CD4-positive, alpha-beta T cell (primary cell): Measurements from ENCODE around the gene PLXNA2. TPM values are rescaled to one million over a fixed set of nuclear protein-coding genes. Genes with fewer than 3 reads are reported as not detected.

Experiments
- ATAC-seq: fragments of 200-7000 bp; cut with Tn5 transposase; one replicate; pipeline ENCODE4 v1.10.0; 2022; ENCODE audit warnings: mild to moderate bottlenecking; ENCODE audit not compliant: poor library complexity
- CTCF ChIA-PET: fragments of 350-600 bp; sonication (Branson Sonifier 250); formaldehyde crosslinking; loops from one replicate; lab custom pipeline; 2021; ENCODE audit warnings: antibody characterized with exemption, inconsistent platforms; lab: Charles Lee
- POLR2A ChIA-PET: fragments of 350-600 bp; sonication (Branson Sonifier 250); formaldehyde crosslinking; loops from one replicate; lab custom pipeline; 2021; ENCODE audit warnings: antibody characterized with exemption, inconsistent platforms; lab: Charles Lee
- DNase-seq, 14 experiments: peaks; one replicate each; pipeline ENCODE4 v3.0.0-alpha.2; 2013 to 2020; ENCODE audit warnings: mixed read lengths in 2 of 14
- H3K27ac ChIP-seq, 2 donors: one replicate each; pipeline versions ENCODE4 v1.5.1 to v1.7.0; 2013; ENCODE audit warnings: low read length in 2 of 2, low read depth in 1 of 2, mild to moderate bottlenecking in 1 of 2
- H3K27me3 ChIP-seq, 2 experiments: 1 replicate in 1 of 2; 2 replicates in 1 of 2; pipeline versions ENCODE4 v1.6.1 to v1.7.0; 2013; ENCODE audit warnings: low read length in 2 of 2, control low read depth in 1 of 2, mild to moderate bottlenecking in 1 of 2, moderate library complexity in 1 of 2; ENCODE audit not compliant: insufficient read depth in 2 of 2, control insufficient read depth in 1 of 2
- H3K36me3 ChIP-seq: one replicate; pipeline ENCODE4 v1.6.1; 2013; ENCODE audit warnings: low read length, control low read depth; ENCODE audit not compliant: insufficient read depth
- H3K4me1 ChIP-seq: one replicate; pipeline ENCODE4 v1.6.1; 2013; ENCODE audit warnings: low read length, control low read depth; ENCODE audit not compliant: insufficient read depth
- H3K4me3 ChIP-seq: one replicate; pipeline ENCODE4 v1.5.1; 2013; ENCODE audit warnings: mild to moderate bottlenecking, low read length, moderate library complexity
- H3K9me3 ChIP-seq, 2 experiments: 1 replicate in 1 of 2; 2 replicates in 1 of 2; pipeline versions ENCODE4 v1.6.1 to v1.7.0; 2013; ENCODE audit warnings: low read length in 2 of 2, mild to moderate bottlenecking in 2 of 2, control low read depth in 1 of 2, moderate library complexity in 1 of 2; ENCODE audit not compliant: control insufficient read depth in 1 of 2, insufficient read depth in 1 of 2
- H3K27ac Mint-ChIP-seq: one replicate; pipeline ENCODE4 v1.8.0; 2020; ENCODE audit warnings: mixed read lengths
- H3K27me3 Mint-ChIP-seq: one replicate; pipeline ENCODE4 v1.8.0; 2021; ENCODE audit warnings: mixed read lengths
- H3K36me3 Mint-ChIP-seq: one replicate; pipeline ENCODE4 v1.8.0; 2021; ENCODE audit warnings: low read depth, mixed read lengths
- H3K4me1 Mint-ChIP-seq: one replicate; pipeline ENCODE4 v1.8.0; 2021; ENCODE audit warnings: low read depth, mixed read lengths
- H3K4me3 Mint-ChIP-seq: one replicate; pipeline ENCODE4 v1.8.0; 2020; ENCODE audit warnings: mild to moderate bottlenecking, mixed read lengths
- H3K9me3 Mint-ChIP-seq: one replicate; pipeline ENCODE4 v1.8.0; 2020; ENCODE audit warnings: mixed read lengths
- intact Hi-C, 2 experiments: fragments of 100-400 bp; cut with DNase I in 1 of 2; cut with micrococcal nuclease in 1 of 2; formaldehyde crosslinking; loops; one replicate each; pipeline versions ENCODE4 v1.15.1 to v1.9.0; 2023 to 2025; cut with DNase I, micrococcal nuclease
- total RNA-seq, 174 experiments: library from RNA in 2 of 174; stranded (reverse) in 2 of 174; gene quantifications; one replicate each; pipeline ENCODE4 v1.2.3 and lab custom pipeline; 2021 to 2026
- TF ChIP-seq, protein P1 (sequence below): fragments of 200-600 bp; IDR thresholded peaks from one replicate; pipeline ENCODE4 v1.8.0; 2022; ENCODE audit warnings: antibody characterized with exemption, mild to moderate bottlenecking

Gene PLXNA2
- total RNA-seq, 2 experiments from 2014 or later: 0.75 to 0.77 TPM

GRCh38 chr1:208038303-208038702 is 205.9 kb downstream of the PLXNA2 start:
- H3K4me3 Mint-ChIP-seq: no peak overlapping the region
- ChIA-PET CTCF (no interaction called here), POLR2A (no interaction called here)
- no peaks in the 10 kb centered on the region for H3K27me3 Mint-ChIP-seq
- TF ChIP-seq, protein P1, sequence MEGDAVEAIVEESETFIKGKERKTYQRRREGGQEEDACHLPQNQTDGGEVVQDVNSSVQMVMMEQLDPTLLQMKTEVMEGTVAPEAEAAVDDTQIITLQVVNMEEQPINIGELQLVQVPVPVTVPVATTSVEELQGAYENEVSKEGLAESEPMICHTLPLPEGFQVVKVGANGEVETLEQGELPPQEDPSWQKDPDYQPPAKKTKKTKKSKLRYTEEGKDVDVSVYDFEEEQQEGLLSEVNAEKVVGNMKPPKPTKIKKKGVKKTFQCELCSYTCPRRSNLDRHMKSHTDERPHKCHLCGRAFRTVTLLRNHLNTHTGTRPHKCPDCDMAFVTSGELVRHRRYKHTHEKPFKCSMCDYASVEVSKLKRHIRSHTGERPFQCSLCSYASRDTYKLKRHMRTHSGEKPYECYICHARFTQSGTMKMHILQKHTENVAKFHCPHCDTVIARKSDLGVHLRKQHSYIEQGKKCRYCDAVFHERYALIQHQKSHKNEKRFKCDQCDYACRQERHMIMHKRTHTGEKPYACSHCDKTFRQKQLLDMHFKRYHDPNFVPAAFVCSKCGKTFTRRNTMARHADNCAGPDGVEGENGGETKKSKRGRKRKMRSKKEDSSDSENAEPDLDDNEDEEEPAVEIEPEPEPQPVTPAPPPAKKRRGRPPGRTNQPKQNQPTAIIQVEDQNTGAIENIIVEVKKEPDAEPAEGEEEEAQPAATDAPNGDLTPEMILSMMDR: no peak
- H3K4me1 Mint-ChIP-seq: no peaks in the 10 kb centered on the region
- no peaks in the 10 kb centered on the region for H3K9me3 Mint-ChIP-seq
- H3K27me3 ChIP-seq: no peaks in the 10 kb centered on the region
- DNase-seq (no peak), ATAC-seq (no peak)
- H3K36me3 Mint-ChIP-seq: no peaks in the 10 kb centered on the region
- H3K4me1 ChIP-seq: no peaks in the 10 kb centered on the region
- no peaks in the 10 kb centered on the region for H3K36me3 ChIP-seq
- intact Hi-C loops: no loop called here
- no peaks in the 10 kb centered on the region for H3K9me3 ChIP-seq
- H3K27ac Mint-ChIP-seq: no peak overlapping the region
- H3K4me3 ChIP-seq: no peak overlapping the region
- no peak overlapping the region for H3K27ac ChIP-seq

DNA sequence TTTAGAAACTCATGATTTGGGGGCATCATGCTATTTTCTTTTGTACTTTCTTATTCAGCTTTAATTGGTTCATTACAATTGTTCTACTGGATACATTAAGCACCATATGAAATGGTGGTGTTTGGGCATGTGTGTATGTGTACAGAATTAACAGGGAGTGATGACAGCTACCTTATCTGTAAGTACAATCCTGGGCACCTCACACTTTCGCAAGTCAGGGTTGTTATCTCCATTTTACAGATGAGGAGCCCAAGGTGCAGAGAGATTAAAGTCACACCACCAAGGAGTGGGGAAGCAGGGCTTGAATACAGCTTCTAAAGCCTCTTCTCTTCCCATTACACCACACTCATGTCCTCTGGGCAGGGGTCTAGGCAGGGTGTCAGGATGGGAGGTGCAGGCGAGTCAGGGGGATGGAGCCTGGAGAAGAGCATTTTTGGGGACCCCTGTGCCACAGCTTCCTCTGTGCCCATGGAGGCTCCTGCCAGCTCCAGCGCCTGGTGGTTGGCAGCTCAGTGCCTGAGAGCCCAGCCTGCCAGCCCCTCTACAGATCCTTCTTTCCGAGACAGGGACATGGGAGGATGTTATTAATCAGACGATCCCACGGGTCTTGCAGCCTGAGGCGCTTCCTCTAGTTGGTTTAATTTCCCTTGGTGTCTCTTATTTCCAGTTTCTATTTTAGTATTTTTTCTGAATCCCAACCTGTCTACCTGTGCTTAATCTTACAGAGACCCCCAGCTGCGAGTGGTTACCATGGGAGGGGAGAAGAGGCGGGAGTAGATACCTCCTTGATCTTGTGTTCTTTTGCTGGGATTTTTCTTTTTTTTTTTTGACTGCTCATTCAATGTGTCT is 207.0 kb downstream of the PLXNA2 start:
- CTCF ChIA-PET: no interaction called here

GRCh38 chr1:208036106-208036808 is 207.9 kb downstream of the PLXNA2 start:
- DNase-seq (no peak), ATAC-seq (no peak)
- intact Hi-C loops: no loop called here
- Mint-ChIP-seq H3K27me3 (peaks cover 7% of the 10 kb centered on the region), H3K9me3 (no peaks in the 10 kb centered on the region), H3K36me3 (no peaks in the 10 kb centered on the region), H3K4me3 (no peak overlapping the region), H3K27ac (no peak overlapping the region), H3K4me1 (no peaks in the 10 kb centered on the region)
- H3K27me3 ChIP-seq: no peaks in the 10 kb centered on the region
- no peaks in the 10 kb centered on the region for H3K4me1 ChIP-seq
- TF ChIP-seq, protein P1: no peak
- ChIA-PET CTCF (no interaction called here), POLR2A (no interaction called here)
- no peaks in the 10 kb centered on the region for H3K36me3 ChIP-seq
- H3K27ac ChIP-seq: no peak overlapping the region
- no peak overlapping the region for H3K4me3 ChIP-seq
- H3K9me3 ChIP-seq: no peaks in the 10 kb centered on the region

More for the DNA sequence above, 207.0 kb downstream of the PLXNA2 start:
- no peaks in the 10 kb centered on the region for H3K4me1 ChIP-seq
- intact Hi-C loops: no loop called here
- Mint-ChIP-seq H3K9me3 (no peaks in the 10 kb centered on the region), H3K36me3 (no peaks in the 10 kb centered on the region), H3K27ac (no peak overlapping the region), H3K27me3 (no peaks in the 10 kb centered on the region), H3K4me1 (no peaks in the 10 kb centered on the region), H3K4me3 (no peak overlapping the region)
- H3K9me3 ChIP-seq: no peaks in the 10 kb centered on the region
- ATAC-seq (no peak), DNase-seq (no peak)
- H3K27ac ChIP-seq: no peak overlapping the region
- POLR2A ChIA-PET: no interaction called here
- no peaks in the 10 kb centered on the region for H3K27me3 ChIP-seq
- TF ChIP-seq, protein P1: no peak
- no peak overlapping the region for H3K4me3 ChIP-seq
- H3K36me3 ChIP-seq: no peaks in the 10 kb centered on the region
